Mucosa of rectum (tissue), 2 donors: ENCODE results near the gene ZNF680.
"Not testable (repeated sequence)": the region's sequence is repeated elsewhere in the genome, so short reads cannot be mapped to it uniquely, and the experiment has no call there.

ENCODE experiments used
- H3K27ac ChIP-seq, 2 donors: one replicate each; pipeline ENCODE4 v1.7.0; 2013; ENCODE audit warnings: inconsistent platforms in 2 of 2, low read depth in 2 of 2, low read length in 2 of 2
- H3K27me3 ChIP-seq, 2 donors: one replicate each; pipeline ENCODE4 v1.7.0; 2013; ENCODE audit warnings: low read length in 2 of 2; ENCODE audit not compliant: control insufficient read depth in 2 of 2, insufficient read depth in 2 of 2
- H3K36me3 ChIP-seq, 2 donors: one replicate each; pipeline ENCODE4 v1.7.0; 2013; ENCODE audit warnings: low read length in 2 of 2; ENCODE audit not compliant: control insufficient read depth in 2 of 2, insufficient read depth in 2 of 2
- H3K4me1 ChIP-seq, 2 donors: one replicate each; pipeline ENCODE4 v1.7.0; 2013; ENCODE audit warnings: low read length in 2 of 2, mild to moderate bottlenecking in 1 of 2; ENCODE audit not compliant: control insufficient read depth in 2 of 2, insufficient read depth in 2 of 2
- H3K4me3 ChIP-seq, 2 donors: one replicate each; pipeline ENCODE4 v1.7.0; 2013; ENCODE audit warnings: low read length in 2 of 2
- H3K9ac ChIP-seq, 2 donors: one replicate each; pipeline ENCODE4 v1.7.0; 2013; ENCODE audit warnings: low read length in 2 of 2, low read depth in 1 of 2, mild to moderate bottlenecking in 1 of 2
- H3K9me3 ChIP-seq, 2 donors: one replicate each; pipeline ENCODE4 v1.7.0; 2013; ENCODE audit warnings: low read length in 2 of 2; ENCODE audit not compliant: control insufficient read depth in 2 of 2
- donor health status: healthy.
- donor health status: Normal muscosa, but diverticular disease.

Gene ZNF680

DNA sequence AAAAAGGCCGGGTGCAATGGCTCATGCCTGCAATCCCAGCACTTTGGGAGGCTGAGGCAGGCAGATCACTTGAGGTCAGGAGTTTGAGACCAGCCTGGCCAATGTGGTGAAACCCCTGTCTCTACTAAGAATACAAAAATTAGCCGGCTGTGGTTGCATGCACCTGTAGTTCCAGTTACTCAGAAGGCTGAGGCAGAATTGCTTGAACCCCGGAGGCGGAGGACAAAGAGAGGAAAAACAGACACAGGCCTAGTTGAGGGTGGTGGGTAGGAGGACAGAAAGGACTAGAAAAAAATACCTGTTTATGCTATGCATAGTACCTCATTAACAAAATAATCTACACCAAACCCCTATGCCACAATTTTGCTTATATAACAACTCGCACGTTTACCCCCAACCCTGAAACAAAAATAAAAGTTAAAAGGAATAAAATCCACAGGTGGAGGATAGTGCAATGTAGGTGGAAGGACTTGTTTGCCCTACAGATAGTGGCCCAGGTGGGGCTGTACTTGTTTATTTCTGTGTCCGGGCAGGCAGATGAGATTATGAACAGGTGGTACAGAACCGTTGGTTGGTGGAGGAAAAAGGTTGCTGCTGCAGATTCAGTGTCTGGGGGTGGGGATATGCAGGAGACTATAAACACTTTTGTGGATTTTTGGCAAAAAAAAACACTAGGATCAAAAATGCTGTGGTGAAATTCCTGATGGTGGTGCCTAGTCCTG, 5.1 kb downstream of the ZNF680 start:
- Histone ChIP-seq H3K36me3 (no peaks in the 10 kb centered on the region), H3K9me3 (peaks cover 0 to 3% of the 10 kb centered on the region in 2 donors), H3K9ac (no peak overlapping the region), H3K4me3 (no peak overlapping the region), H3K4me1 (no peaks in the 10 kb centered on the region), H3K27me3 (no peaks in the 10 kb centered on the region), H3K27ac (no peak overlapping the region)

DNA sequence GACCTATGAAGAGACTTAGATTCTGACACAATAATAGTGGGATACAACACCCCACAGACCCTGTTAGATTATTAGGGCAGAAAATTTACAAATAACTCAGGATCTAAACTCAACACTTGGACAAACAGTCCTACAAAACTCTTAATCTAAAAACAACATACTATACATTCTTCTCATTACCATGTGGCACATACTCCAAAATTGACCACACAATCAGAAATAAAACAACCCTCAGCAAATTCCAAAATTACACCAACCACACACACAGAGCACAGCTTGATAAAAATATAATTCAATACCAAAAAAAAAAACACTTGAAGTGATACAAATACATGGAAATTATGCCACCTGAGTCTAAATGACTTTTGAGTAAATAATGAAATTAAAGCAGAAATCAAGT, 7.8 kb downstream of the ZNF680 start:
- H3K9ac ChIP-seq, result no peak overlapping the region
- no peak overlapping the region for H3K4me3 ChIP-seq
- H3K4me1 ChIP-seq, result no peaks in the 10 kb centered on the region
- no peak overlapping the region for H3K27ac ChIP-seq
- H3K9me3 ChIP-seq, result peaks cover 2 to 3% of the 10 kb centered on the region in 2 donors
- no peaks in the 10 kb centered on the region for H3K27me3 ChIP-seq
- peaks cover 0 to 5% of the 10 kb centered on the region in 2 donors for H3K36me3 ChIP-seq

DNA sequence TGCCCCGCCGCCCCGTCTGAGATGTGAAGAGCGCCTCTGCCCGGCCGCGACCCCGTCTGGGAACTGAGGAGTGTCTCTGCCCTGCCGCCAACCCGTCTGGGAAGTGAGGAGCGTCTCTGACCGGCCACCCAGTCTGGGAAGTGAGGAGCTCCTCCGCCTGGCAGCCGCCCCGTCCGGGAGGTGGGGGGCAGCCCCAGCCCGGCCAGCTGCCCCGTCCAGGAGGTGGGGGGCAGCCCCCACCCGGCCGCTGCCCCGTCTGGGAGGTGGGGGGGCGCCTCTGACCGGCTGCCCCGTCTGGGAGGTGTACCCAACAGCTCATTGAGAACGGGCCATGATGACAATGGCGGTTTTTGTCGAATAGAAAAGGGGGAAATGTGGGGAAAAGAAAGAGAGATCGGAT, 8.7 kb downstream of the ZNF680 start:
- not testable (repeated sequence) for H3K9ac ChIP-seq, H3K27me3 ChIP-seq, H3K36me3 ChIP-seq, H3K4me3 ChIP-seq, H3K4me1 ChIP-seq, H3K9me3 ChIP-seq, H3K27ac ChIP-seq

DNA sequence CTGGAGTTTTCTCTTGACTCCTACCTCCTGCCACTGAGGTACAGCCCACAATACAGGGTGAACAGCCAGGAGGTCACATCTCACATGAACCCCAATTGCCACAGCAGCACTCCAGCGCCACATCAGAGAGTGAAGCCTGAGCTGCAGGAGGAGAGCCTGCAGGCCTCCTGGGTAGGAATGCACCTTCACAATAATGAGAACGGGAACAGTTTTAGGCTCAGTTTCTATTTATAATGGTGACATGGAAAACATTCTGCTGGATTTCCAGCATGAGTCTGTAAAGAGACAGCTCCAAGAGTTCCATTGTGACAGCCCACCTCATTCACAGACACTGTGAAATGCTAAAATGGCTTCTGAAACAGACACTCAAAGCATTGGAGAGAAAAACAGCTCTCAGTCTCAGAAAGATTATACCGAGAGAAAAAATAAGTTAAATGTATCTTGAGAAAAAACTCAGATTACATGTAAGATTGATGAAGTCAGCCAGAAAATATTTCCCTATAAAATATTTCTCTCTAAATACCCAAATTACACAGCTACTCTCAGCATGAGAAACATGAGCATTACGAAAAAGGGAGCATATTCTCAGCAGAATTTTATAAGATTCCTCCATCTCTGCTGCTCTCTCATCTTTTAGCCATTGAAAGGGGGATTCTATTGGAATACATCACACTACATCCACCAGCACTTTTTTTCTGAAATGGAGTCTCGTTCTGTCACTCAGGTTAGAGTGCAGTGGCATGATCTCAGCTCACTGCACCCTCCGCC, 11.3 kb downstream of the ZNF680 start:
- Histone ChIP-seq H3K27ac (no peak overlapping the region), H3K4me1 (no peaks in the 10 kb centered on the region), H3K4me3 (no peak overlapping the region), H3K36me3 (peaks cover 0 to 7% of the 10 kb centered on the region in 2 donors), H3K27me3 (no peaks in the 10 kb centered on the region), H3K9ac (no peak overlapping the region), H3K9me3 (peaks cover 2 to 3% of the 10 kb centered on the region in 2 donors)

DNA sequence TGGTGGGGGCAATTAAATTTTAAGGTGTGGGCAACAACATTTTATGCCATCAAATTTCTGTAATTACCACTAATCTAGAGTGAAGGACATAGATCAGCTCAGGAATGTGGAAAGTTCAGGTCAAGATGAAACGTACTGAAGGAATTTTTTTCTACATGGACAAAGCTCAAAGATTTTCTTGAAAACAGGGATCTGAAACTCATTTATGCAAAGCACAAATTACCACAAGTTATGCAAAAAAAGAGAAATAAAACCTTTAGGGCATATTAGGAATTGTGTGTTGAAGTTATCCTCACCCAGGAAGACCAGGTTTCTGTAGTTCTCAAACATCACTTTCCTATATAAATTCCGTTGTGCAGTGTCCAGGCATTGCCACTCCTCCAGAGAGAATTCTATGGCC, 18.9 kb downstream of the ZNF680 start:
- H3K27ac ChIP-seq, result no peak overlapping the region
- H3K27me3 ChIP-seq, result no peaks in the 10 kb centered on the region
- H3K36me3 ChIP-seq, result peaks cover 4 to 12% of the 10 kb centered on the region in 2 donors
- no peaks in the 10 kb centered on the region for H3K9me3 ChIP-seq
- H3K4me1 ChIP-seq, result no peaks in the 10 kb centered on the region
- no peak overlapping the region for H3K9ac ChIP-seq
- H3K4me3 ChIP-seq, result no peak overlapping the region

DNA sequence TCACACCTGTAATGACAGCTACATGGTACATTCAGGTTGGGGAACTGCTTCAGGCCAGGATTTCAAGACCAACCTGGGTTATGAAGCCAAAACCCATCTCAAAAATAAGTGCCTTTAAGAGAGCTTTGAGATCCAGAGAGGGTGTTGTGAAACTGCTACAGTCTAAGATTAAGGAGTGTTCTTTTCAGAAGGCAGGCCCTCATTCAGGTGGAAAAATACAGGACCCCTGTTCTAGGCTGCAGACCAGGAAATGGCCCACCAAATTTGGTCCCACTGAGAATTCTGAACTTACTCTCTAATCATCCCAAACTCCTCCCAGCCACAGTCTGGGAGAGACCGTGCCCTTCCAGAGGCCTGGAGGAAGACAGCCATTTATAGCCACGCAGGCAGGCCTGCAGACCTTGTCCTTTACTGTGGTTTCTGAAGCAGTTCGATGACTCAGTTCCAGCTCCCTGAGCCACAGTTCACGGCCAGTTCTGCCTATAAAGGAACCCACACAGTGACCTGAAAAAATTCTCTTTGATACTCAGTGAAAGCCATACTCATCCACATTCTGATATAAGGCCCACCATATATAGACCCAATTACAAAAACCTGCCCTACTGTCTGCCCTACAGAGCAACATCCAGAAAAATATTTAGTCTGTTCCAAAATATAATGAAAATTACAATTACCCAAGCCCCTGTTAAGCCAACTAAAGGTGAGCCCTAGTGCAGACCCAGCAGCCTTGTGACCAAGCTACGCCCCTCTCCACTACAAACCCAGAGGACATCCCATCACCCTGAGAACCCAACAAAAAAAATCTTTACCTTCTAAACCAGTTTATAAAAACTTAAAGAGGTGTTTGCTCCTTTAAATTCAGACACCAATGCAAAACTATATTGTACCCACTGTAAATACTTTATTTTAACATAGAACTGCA, 21.2 kb downstream of the ZNF680 start:
- Histone ChIP-seq H3K27me3 (no peaks in the 10 kb centered on the region), H3K4me3 (no peak overlapping the region), H3K9me3 (peaks cover 0 to 1% of the 10 kb centered on the region in 2 donors), H3K9ac (no peak overlapping the region), H3K4me1 (no peaks in the 10 kb centered on the region), H3K27ac (no peak overlapping the region), H3K36me3 (peaks cover 4 to 11% of the 10 kb centered on the region in 2 donors)

DNA sequence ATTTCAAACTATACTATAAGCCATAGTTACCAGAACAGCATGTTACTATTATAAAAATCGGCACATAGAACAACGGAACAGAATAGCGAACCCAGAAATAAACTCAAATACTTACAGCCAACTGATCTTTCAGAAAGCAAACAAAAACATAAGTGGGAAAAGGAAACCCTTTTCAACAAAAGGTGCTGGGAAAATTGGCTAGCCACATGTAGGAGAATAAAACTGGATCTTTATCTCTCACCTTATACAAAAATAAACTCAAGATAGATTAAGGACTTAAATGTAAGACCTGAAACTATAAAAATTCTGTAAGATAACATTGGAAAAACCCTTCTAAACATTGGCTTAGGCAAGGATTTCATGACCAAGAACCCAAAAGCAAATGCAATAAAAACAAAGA, 29.1 kb downstream of the ZNF680 start:
- Histone ChIP-seq H3K4me1 (no peaks in the 10 kb centered on the region), H3K9me3 (peaks cover 7 to 12% of the 10 kb centered on the region in 2 donors), H3K27ac (no peak overlapping the region), H3K36me3 (peaks cover under 1 to 12% of the 10 kb centered on the region in 2 donors), H3K9ac (no peak overlapping the region), H3K27me3 (no peaks in the 10 kb centered on the region), H3K4me3 (no peak overlapping the region)

DNA sequence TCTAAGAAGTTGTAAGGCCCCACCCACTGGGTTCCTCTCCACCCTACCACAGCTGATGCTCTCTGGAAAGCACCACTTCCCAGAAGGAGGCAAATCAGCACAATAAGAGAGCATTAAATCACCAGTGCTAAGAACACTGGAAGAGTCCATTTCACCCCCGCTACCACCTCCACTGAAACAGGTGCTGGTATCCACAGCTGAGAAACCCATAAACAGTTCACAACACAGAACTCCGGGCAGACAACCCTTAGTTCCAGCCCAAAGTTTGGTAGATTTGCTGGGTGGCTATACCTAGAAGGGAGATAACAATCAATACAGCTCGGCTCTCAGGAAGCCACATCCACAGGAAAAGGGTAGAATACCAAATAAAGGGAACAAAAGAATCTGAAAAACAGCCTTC, 34.1 kb downstream of the ZNF680 start:
- no peak overlapping the region for H3K27ac ChIP-seq
- no peaks in the 10 kb centered on the region for H3K27me3 ChIP-seq
- peaks cover 12 to 24% of the 10 kb centered on the region in 2 donors for H3K36me3 ChIP-seq
- H3K9ac ChIP-seq, result no peak overlapping the region
- H3K4me3 ChIP-seq, result no peak overlapping the region
- H3K9me3 ChIP-seq, result peaks cover 11 to 19% of the 10 kb centered on the region in 2 donors
- no peaks in the 10 kb centered on the region for H3K4me1 ChIP-seq

DNA sequence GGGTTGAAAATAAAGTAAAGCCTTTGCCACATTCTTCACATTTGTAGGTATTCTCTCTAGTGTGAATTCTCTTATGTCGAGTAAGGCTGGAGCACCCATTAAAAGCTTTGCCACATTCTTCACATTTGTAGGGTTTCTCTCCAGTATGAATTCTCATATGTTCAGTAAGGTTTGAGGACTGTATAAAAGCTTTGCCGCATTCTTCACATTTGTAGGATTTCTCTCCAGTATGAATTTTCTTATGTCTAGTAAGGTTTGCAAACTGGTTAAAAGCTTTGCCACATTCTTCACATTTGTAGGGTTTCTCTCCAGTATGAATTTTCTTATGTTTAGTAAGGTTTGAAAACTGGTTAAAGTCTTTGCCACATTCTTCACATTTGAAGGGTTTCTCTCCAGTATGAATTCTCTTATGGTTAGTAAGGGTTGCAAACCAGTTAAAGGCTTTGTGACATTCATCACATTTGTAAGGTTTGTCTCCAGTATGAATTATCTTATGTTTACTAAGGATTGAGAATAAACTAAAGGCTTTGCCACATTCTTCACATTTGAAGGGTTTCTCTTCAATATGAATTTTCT, 41.4 kb downstream of the ZNF680 start:
- Histone ChIP-seq H3K27ac (no peak overlapping the region), H3K4me3 (no peak overlapping the region), H3K9me3 (peaks cover 22 to 36% of the 10 kb centered on the region in 2 donors), H3K4me1 (no peaks in the 10 kb centered on the region), H3K36me3 (peaks cover 0 to 14% of the 10 kb centered on the region in 2 donors), H3K27me3 (no peaks in the 10 kb centered on the region), H3K9ac (no peak overlapping the region)
